ENCODE results near the gene ARL13B.
"Not testable (repeated sequence)": the region's sequence is repeated elsewhere in the genome, so short reads cannot be mapped to it uniquely, and the experiment has no call there.

The ARL13B gene

GRCh38 chr3:94063496-94064119 lies 83.7 kb downstream of the ARL13B start:
- no peak for DNase-seq
- Mint-ChIP-seq H3K4me1 (ENCODE audit: low read depth) (peaks cover 59% of the 10 kb centered on the region), H3K36me3 (ENCODE audit: low read depth) (peaks cover 83% of the 10 kb centered on the region), H3K27me3 (no peaks in the 10 kb centered on the region), H3K9me3 (peaks cover 1% of the 10 kb centered on the region), H3K27ac (peak overlapping the region; percentile 100), H3K4me3 (peak overlapping the region; percentile 91)

GRCh38 chr3:94064243-94064860 lies 84.4 kb downstream of the ARL13B start:
- Mint-ChIP-seq H3K4me1 (ENCODE audit: low read depth) (peaks cover 66% of the 10 kb centered on the region), H3K36me3 (ENCODE audit: low read depth) (peaks cover 80% of the 10 kb centered on the region), H3K27me3 (no peaks in the 10 kb centered on the region), H3K9me3 (peaks cover 1% of the 10 kb centered on the region), H3K4me3 (peak overlapping the region; percentile 91), H3K27ac (peak overlapping the region; percentile 100)
- DNase-seq: no peak

GRCh38 chr3:94065122-94065521 lies 85.2 kb downstream of the ARL13B start:
- Mint-ChIP-seq H3K27me3 (no peaks in the 10 kb centered on the region), H3K27ac (peak overlapping the region; percentile 30), H3K9me3 (peaks cover 1% of the 10 kb centered on the region), H3K4me3 (peak overlapping the region; percentile 91), H3K36me3 (ENCODE audit: low read depth) (peaks cover 77% of the 10 kb centered on the region), H3K4me1 (ENCODE audit: low read depth) (peaks cover 68% of the 10 kb centered on the region)
- no peak for DNase-seq

GRCh38 chr3:94065819-94066480 lies 86.0 kb downstream of the ARL13B start:
- Mint-ChIP-seq H3K4me3 (no peak overlapping the region), H3K36me3 (ENCODE audit: low read depth) (peaks cover 75% of the 10 kb centered on the region), H3K9me3 (peaks cover 1% of the 10 kb centered on the region), H3K4me1 (ENCODE audit: low read depth) (peaks cover 70% of the 10 kb centered on the region), H3K27ac (peak overlapping the region; percentile 82), H3K27me3 (no peaks in the 10 kb centered on the region)
- no peak for DNase-seq

- Mint-ChIP-seq H3K4me3 (no peak overlapping the region), H3K27ac (peak overlapping the region; percentile 82), H3K4me1 (ENCODE audit: low read depth) (peaks cover 75% of the 10 kb centered on the region), H3K9me3 (peaks cover 1% of the 10 kb centered on the region), H3K27me3 (no peaks in the 10 kb centered on the region), H3K36me3 (ENCODE audit: low read depth) (peaks cover 81% of the 10 kb centered on the region)
- DNase-seq: no peak
Measured at GRCh38 chr3:94066506-94067500, 86.8 kb downstream of the ARL13B start.

GRCh38 chr3:94069194-94069813 lies 89.3 kb downstream of the ARL13B start:
- Mint-ChIP-seq H3K36me3 (ENCODE audit: low read depth) (peaks cover 79% of the 10 kb centered on the region), H3K27me3 (no peaks in the 10 kb centered on the region), H3K9me3 (peaks cover 1% of the 10 kb centered on the region), H3K27ac (no peak overlapping the region), H3K4me3 (no peak overlapping the region), H3K4me1 (ENCODE audit: low read depth) (peaks cover 83% of the 10 kb centered on the region)
- DNase-seq: no peak

GRCh38 chr3:94070341-94070911 lies 90.5 kb downstream of the ARL13B start:
- H3K36me3 Mint-ChIP-seq (ENCODE audit: low read depth): peaks cover 79% of the 10 kb centered on the region
- H3K4me1 Mint-ChIP-seq (ENCODE audit: low read depth): peaks cover 79% of the 10 kb centered on the region
- no peak overlapping the region for H3K4me3 Mint-ChIP-seq
- peaks cover 1% of the 10 kb centered on the region for H3K9me3 Mint-ChIP-seq
- H3K27ac Mint-ChIP-seq: peak overlapping the region; percentile 72
- no peak for DNase-seq
- H3K27me3 Mint-ChIP-seq: no peaks in the 10 kb centered on the region

GRCh38 chr3:94071713-94072284 lies 91.8 kb downstream of the ARL13B start:
- Mint-ChIP-seq H3K27me3 (no peaks in the 10 kb centered on the region), H3K9me3 (peaks cover 1% of the 10 kb centered on the region), H3K4me3 (no peak overlapping the region), H3K4me1 (ENCODE audit: low read depth) (peaks cover 68% of the 10 kb centered on the region), H3K36me3 (ENCODE audit: low read depth) (peaks cover 80% of the 10 kb centered on the region), H3K27ac (peak overlapping the region; percentile 50)
- DNase-seq: no peak

- H3K4me3 Mint-ChIP-seq: no peak overlapping the region
- no peak for DNase-seq
- no peaks in the 10 kb centered on the region for H3K9me3 Mint-ChIP-seq
- H3K27me3 Mint-ChIP-seq: no peaks in the 10 kb centered on the region
- no peak overlapping the region for H3K27ac Mint-ChIP-seq
- peaks cover 73% of the 10 kb centered on the region for H3K36me3 Mint-ChIP-seq (ENCODE audit: low read depth)
- peaks cover 76% of the 10 kb centered on the region for H3K4me1 Mint-ChIP-seq (ENCODE audit: low read depth)
Measured at GRCh38 chr3:94076055-94076454, 96.1 kb downstream of the ARL13B start.

GRCh38 chr3:94080552-94080951 lies 100.6 kb downstream of the ARL13B start:
- Mint-ChIP-seq H3K4me1 (ENCODE audit: low read depth) (peaks cover 65% of the 10 kb centered on the region), H3K36me3 (ENCODE audit: low read depth) (peaks cover 70% of the 10 kb centered on the region)
- H3K9me3 Mint-ChIP-seq, H3K27me3 Mint-ChIP-seq, DNase-seq, H3K4me3 Mint-ChIP-seq, H3K27ac Mint-ChIP-seq: not testable (repeated sequence)

- Mint-ChIP-seq H3K36me3 (ENCODE audit: low read depth) (peaks cover 69% of the 10 kb centered on the region), H3K9me3 (no peaks in the 10 kb centered on the region), H3K27me3 (no peaks in the 10 kb centered on the region), H3K4me3 (no peak overlapping the region), H3K27ac (no peak overlapping the region), H3K4me1 (ENCODE audit: low read depth) (peaks cover 63% of the 10 kb centered on the region)
- no peak for DNase-seq
Measured at GRCh38 chr3:94081884-94082283, 101.9 kb downstream of the ARL13B start.

- DNase-seq: no peak
- peak overlapping the region; percentile 11 for H3K27ac Mint-ChIP-seq
- peaks cover 58% of the 10 kb centered on the region for H3K4me1 Mint-ChIP-seq (ENCODE audit: low read depth)
- H3K4me3 Mint-ChIP-seq: no peak overlapping the region
- H3K36me3 Mint-ChIP-seq (ENCODE audit: low read depth): peaks cover 69% of the 10 kb centered on the region
- H3K27me3 Mint-ChIP-seq: no peaks in the 10 kb centered on the region
- no peaks in the 10 kb centered on the region for H3K9me3 Mint-ChIP-seq
Measured at GRCh38 chr3:94082391-94082937, 102.5 kb downstream of the ARL13B start.

- H3K27me3 Mint-ChIP-seq: no peaks in the 10 kb centered on the region
- no peak overlapping the region for H3K4me3 Mint-ChIP-seq
- no peaks in the 10 kb centered on the region for H3K9me3 Mint-ChIP-seq
- H3K36me3 Mint-ChIP-seq (ENCODE audit: low read depth): peaks cover 69% of the 10 kb centered on the region
- no peak for DNase-seq
- H3K27ac Mint-ChIP-seq: no peak overlapping the region
- H3K4me1 Mint-ChIP-seq (ENCODE audit: low read depth): peaks cover 50% of the 10 kb centered on the region
Measured at GRCh38 chr3:94083261-94083660, 103.3 kb downstream of the ARL13B start.

All from activated T-cell treated with anti-CD3 and anti-CD28 coated beads, Interleukin-2, amount 50 U/mL, for 24 hours (primary cell).